SIG-M5 (cell line): Measurements from ENCODE around the gene PROZ.

Experiments
- DNase-seq: peaks from one replicate; lab custom pipeline; 2025; lab: John Stamatoyannopoulos, UW

PROZ gene

DNA sequence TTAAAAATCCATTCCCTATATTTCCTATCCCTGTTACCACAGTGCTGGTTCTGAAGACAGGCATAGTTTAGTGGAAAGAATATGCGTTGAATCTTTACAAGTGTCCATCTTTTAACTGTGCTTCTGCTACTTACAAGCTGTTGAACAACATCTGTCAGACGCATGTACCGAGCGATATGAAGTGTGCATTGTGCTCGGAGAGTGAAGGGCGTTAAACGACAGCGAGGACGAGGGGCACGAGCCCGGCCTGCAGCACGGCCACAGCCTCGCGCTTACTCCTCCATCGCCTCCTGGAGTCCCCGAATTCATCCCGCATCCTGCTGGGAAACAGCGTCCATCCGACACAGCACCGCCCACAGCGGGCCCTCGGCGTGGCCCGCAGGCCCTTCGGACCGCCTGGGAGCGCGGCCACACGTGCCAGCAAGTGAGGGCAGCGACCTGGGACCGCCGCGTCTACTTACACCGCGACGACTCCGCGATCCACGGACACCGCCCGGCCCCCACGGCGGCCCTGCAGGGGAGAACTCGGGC, 49.5 kb downstream of the PROZ start:
- DNase-seq = no peak

DNA sequence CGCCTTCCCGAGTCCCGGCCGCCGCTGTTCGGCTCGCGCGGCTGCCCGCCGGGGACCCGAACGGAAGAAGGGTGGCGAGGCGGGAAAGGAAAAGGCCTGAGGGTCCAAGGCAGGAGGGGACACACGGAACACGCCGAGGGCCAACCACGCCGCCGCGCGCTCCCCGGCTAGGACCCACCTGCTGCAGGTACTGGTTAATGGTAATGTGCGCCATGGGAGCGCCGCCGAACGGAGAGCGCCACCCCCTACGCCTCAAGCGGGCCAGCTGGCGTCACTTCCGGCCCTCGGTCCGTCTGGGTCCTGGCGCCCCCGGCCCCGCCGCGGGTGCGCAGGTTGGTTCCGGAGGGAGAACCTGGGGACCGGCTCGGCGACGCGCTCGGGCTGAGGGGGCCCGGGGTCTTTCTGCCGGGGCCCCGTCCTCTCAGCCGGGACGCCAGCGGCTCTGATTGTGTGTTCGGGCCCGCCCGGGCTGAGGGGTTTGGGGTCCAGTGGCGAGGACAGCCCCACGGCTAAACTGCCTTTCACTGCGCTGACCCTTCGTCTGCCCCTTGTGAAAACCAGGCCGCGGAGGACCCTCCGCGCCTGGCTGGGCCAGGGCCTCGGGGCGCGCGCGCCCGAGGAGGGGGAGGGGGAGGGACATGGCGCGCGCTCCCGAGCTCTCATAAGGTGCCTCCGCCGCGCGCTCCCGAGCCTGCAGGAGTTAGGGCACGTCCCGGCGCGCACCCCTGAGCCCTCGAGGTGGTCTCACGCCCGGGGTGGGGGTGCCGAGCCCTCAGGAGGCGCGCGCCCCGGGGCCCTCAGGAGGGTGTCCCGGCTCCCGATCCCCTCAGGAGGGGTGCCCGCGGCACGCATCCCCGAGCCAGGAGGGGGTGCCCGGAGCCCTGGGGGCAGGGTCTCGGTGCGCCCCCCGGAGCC, 50.2 kb downstream of the PROZ start, which contains the start of gene PCID2:
TSS of gene PCID2 (minus strand) at position 249 of the 915 bp plus-strand sequence. CDS start at position 214, 35 bp downstream.
- DNase-seq = peak; percentile 43

DNA sequence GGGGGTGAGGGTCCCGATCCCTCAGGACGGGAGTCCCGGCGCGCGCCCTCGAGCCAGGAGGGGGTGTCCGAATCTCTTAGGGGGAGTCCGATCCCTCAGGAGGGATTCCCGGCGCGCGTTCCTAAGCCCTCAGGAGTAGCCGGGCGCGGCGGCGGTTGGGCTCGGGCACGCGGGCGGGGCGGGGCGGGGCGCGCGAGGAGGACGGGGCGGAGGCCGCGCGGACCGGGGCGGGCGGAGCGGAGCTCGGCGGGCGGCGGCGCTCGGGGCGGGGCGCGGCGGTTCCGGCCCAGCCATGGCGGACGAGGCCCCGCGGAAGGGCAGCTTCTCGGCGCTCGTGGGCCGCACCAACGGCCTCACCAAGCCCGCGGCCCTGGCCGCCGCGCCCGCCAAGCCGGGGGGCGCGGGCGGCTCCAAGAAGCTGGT, 50.9 kb downstream of the PROZ start, which contains the start of gene CUL4A:
TSS of gene CUL4A (plus strand) at position 278 of the 423 bp plus-strand sequence. CDS start at position 293, 15 bp downstream.
- DNase-seq = no peak

DNA sequence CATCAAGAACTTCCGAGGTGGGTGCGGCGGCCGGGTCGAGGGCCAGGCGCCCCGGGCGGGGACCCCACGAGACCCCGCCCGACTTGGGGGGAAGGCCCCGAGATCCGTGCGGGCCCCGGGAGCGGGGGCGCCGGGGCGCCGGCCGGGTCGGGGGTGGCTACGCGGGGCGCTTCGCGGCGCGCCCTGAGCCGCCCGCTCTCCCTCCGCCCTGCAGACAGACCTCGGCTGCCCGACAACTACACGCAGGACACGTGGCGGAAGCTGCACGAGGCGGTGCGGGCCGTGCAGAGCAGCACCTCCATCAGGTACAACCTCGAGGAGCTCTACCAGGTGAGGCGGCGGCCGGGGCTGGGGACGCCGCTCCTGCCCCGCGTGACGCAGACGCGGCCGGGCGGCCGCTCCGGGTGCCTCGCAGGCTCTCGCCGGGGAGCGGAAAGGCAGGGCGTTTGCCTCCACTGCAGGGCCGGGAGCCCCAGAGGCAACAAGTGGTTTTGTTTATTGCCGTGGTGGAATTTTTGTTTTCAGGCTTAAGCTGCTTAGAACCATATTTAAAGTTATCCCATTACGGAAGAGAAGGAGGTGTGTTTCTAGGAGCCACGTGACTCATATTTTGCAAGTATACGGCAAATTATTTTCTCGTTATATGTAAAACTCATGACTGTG, 51.4 kb downstream of the PROZ start:
- peak; percentile 40 for DNase-seq

DNA sequence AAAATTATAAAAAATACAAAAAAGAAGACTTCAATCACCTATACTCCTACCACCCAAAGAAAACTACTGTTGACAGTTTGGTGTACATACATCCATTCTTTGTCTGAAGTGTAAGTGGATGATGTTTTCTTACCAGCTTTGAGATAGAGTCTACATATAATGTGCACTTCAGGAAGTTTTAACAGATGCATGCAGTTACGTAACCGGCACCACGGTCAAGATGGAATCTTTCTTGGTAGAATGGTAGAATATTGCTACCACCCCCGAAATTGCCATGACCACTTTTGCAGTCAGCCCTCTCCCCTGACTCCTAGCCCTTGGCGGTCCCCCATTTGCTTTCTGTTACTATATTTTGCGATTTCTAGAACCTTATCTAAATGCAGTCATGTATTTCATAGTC, 52.4 kb downstream of the PROZ start:
- no peak for DNase-seq

DNA sequence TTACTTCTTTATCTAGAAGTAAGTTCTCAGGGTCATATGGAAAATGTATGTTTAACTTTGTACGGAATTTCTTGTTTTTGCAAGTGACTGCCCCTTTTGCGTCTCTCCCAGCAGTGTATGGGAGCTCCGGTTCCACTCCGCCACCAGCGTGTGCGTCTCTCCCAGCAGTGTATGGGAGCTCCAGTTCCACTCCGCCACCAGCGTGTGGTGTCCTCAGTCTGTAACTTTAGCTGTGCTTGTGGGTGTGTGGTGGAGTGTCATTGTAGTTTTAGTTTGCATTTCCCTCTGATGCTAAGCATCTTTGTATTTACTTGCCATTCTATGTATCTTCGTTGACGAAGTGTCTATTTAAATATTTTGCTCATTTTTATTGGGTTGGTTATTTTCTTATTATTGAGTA, 53.3 kb downstream of the PROZ start:
- DNase-seq = no peak

DNA sequence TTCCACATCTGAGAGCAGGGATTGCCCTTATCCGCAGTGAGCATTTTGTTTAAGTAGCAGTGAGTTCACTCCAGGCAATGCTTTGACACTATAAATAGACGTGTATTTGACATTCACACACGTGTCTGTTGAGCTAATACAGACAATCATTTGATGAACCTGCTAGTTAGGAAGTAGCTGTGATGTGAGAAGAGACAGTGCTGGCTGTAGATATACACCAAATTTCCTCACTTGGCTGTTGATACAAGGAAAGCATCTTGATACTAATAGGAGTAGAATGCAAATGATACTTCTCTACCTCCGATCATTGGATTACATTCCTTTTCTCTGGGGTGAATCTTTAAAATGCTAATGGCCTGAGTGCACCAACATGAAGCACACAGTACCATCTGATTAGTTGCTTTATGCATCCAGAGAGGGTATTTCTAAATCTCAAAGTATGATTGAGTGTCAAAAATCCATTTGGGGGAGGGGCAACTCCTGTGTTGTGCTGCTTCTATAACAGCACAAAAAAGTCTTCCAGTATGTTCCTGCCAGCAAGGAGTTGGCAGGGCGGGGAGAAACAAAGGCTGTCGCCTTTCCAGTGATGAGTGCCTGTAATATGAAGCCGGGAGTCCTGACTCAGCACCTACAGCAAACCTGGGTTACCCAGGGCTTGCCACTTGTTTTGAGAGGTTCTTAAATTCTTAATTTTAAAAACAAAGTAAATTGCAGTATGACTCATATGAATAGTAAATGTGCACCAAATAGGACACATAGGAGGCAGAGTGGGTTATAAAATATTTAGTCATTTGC, 58.0 kb downstream of the PROZ start:
- DNase-seq = no peak

DNA sequence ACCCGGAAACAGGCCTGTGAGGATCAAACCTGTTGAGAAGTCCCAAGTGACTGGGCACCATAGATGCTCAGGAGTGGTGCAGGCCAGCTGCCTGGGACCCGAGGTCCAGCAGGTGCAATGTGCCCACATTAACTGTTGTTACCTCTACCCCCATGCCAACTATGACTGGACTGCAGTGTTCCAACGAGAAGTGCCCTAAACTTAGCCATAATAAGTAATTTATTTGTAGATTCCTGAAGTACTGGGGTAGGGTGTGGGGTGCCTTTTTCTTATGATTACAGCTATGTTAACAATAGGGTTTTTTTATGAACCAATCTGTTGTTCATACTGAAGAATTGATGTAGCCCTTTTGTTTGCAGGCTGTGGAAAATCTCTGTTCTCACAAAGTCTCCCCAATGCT, 60.1 kb downstream of the PROZ start:
- DNase-seq = no peak

DNA sequence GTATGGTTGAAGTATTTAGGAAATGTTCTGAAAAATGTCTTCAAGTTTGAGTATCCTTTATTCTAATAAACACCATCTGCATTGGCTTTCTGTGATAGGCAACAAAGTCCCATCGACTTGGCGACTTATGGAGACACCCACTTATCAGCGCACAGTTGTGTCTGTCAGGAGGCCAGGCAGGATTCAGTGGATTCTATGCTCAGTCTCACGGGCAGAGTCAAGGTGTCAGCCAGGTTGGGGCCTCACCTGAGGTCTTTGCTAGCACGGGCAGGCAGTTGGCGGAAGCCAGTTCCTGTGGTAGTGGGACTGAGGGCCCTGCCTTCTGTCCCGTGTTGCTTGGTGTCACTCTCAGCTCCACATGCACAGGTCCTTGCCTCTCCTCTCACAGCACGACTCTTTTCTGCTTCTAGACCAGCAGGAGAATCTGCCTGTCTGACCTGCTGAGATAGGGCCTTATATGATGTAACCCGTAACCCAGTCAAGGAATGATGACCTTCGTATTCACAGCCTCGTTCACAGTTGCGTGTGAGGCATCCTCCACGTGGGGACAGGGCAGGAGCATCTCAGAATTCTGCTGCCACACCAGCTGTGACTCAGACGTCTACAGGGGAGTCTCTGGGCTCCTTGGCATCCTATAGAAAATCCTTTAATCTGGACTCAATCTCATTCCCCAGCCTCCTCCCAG, 61.0 kb downstream of the PROZ start:
- no peak for DNase-seq

DNA sequence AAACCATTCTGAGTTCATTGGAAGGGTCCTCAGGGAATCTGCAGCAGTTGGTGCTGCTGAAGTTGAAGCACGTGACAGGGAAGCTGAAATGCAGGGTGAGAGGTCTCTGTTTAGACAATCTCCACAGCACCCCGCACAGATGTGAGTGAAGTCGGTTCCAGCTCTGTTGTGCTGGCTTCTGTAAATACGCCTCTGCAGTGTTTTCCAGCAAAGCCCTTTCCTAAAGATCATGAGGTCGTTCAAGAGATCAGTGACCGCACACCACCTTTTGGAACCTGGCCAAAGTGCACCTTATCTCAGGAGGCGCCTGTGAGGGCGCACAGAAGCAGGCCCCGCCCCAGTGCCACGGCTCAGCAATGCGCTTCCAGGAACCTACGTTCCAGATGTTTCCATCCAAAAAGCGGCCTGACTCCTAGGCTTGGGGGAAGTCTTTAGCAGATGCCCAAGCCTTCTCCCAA, 61.7 kb downstream of the PROZ start:
- no peak for DNase-seq

DNA sequence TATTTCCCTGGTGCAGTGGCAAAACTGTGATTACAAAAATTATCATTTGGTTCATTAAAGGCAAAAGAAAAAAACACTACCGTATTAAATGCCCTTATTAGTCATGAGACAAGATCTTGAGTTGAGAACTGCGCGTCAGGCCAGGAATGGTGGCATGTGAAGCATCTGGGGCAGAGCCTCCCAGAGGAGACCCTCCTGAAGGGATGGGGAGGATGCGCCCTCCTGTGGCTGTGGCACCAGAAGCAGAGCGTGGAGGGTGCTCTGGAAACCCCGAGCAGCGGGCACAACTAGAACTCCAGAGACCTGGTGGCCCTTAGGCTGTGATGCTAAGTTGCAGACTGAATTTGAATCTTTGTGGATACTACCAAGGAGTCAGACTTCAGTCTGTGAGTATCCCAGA, 62.4 kb downstream of the PROZ start:
- no peak for DNase-seq
